D721Med (cell line): ENCODE measurements around the gene PRR30.
A peak's percentile ranks its signal among the peaks of the same experiment; 100 is the strongest.

Experiments used
- DNase-seq: peaks from one replicate; pipeline ENCODE4 v3.0.0; 2011; ENCODE audit warnings: low spot score; ENCODE audit not compliant: insufficient read length
- FAIRE-seq: peaks from 2 replicates; lab custom pipeline; 2011; peaks lifted over from hg19 to GRCh38; lab: Jason Lieb, UNC
- TF ChIP-seq, protein P1 (sequence below): IDR thresholded peaks from 2 replicates; pipeline ENCODE4 v1.5.1; 2012; ENCODE audit warnings: mild to moderate bottlenecking, control low read depth; ENCODE audit not compliant: insufficient read depth; ENCODE audit errors: missing control alignments

Gene PRR30

GRCh38 chr2:27100036-27100435, 39.2 kb downstream of the PRR30 start:
- no peak for DNase-seq
- no peak for FAIRE-seq
- TF ChIP-seq, protein P1, sequence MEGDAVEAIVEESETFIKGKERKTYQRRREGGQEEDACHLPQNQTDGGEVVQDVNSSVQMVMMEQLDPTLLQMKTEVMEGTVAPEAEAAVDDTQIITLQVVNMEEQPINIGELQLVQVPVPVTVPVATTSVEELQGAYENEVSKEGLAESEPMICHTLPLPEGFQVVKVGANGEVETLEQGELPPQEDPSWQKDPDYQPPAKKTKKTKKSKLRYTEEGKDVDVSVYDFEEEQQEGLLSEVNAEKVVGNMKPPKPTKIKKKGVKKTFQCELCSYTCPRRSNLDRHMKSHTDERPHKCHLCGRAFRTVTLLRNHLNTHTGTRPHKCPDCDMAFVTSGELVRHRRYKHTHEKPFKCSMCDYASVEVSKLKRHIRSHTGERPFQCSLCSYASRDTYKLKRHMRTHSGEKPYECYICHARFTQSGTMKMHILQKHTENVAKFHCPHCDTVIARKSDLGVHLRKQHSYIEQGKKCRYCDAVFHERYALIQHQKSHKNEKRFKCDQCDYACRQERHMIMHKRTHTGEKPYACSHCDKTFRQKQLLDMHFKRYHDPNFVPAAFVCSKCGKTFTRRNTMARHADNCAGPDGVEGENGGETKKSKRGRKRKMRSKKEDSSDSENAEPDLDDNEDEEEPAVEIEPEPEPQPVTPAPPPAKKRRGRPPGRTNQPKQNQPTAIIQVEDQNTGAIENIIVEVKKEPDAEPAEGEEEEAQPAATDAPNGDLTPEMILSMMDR = no peak

- no peak for DNase-seq
- FAIRE-seq = no peak
- TF ChIP-seq, protein P1 = no peak
Observed at GRCh38 chr2:27099334-27099955, 39.8 kb downstream of the PRR30 start.

DNA sequence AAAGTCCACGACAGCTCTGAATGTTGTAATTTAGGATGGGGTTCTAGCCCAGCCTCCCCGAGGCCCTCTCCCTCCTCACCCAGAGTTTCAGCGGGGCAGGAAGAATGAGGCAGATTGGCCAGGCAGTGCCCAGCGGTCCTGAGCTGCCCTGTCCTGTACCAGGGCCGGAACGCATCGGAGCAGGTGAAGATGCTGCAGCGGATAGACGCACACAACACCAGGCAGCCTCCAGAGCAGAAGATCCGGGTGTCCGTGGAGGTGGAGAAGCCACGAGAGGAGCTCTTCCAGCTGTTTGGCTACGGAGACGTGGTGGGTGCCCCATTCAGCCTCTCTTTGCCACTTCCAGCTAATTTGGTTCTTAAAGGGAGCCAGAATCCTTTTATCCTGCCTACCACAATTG, 41.9 kb downstream of the PRR30 start:
- TF ChIP-seq, protein P1 = no peak
- no peak for DNase-seq
- no peak for FAIRE-seq

- TF ChIP-seq, protein P1 = no peak
- FAIRE-seq (no peak), DNase-seq (no peak)
Observed at GRCh38 chr2:27096748-27097297, 42.4 kb downstream of the PRR30 start.

DNA sequence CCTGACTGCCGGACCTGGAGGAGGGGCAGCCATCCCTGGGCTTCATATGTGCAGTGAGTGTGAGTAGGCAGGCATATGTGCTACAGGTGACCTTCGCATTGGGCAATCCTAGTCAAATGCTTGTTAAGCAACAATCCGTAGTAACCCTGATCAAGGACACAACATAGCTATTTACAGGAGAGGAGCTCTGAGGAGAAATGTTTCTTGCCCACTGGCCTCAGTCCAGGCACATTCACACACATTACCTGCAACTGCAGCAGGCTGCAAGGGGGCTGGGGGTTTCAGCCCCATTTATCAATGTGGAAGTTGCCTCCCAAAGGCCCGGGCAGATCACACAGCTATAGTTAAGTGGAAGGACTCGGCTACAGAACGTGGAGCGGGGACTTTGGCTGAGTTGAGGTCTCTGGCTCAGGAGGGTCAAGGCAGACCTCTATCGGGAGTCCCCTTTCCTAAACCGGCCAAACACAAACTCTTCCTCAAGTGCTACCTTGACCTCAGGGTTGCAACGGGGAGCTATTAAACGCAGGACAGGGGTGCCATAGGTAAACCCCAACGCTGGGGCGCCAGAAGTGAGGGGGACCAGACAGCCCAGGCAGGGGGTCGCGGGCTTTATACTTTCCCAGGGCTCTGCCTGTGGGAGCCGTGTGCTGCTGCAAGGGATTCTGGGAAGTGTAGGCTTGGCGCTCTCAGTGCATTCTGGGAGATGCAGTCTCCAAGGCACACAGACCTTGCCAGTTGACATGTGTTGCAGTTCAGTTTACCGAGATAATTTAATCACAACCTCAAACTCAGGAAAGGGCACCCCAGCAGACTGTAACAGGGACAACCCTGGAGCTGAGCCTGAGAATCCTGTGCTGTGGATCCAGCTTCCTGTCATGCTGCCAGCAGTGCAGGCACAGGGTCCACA, 43.2 kb downstream of the PRR30 start:
- DNase-seq = peak; percentile 91
- FAIRE-seq = no peak
- TF ChIP-seq, protein P1 = no peak

DNA sequence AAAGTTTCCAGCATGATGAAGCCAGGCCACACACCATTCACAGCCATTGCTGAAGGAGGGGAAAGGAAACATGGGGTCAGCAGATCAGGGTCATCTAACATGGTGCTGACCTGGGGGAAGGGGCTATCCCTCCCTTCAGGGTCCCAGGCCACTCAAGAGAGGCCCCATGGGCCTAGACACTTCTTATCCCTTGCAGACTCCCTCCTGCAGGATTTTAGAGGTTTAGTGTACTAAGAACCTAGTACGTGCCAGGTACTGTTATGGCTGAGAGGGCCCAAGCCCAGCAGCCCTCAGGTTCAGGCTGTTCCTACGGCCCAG, 43.8 kb downstream of the PRR30 start:
- no peak for FAIRE-seq
- TF ChIP-seq, protein P1 = no peak
- DNase-seq = no peak
